Kasumi-1 (cell line): ENCODE results near the gene BLOC1S1.
"Not testable (repeated sequence)": the region's sequence is repeated elsewhere in the genome, so short reads cannot be mapped to it uniquely, and the experiment has no call there.

Source experiments
- DNase-seq, 2 experiments: peaks; one replicate each; lab custom pipeline; 2025; lab: John Stamatoyannopoulos, UW

Gene BLOC1S1

GRCh38 chr12:55745361-55746173 is 29.7 kb downstream of the BLOC1S1 start:
- DNase-seq, result no peak

- no peak for DNase-seq
Measured at GRCh38 chr12:55746174-55746912, 30.5 kb downstream of the BLOC1S1 start.

- no peak for DNase-seq
Measured at GRCh38 chr12:55746913-55747231, 31.0 kb downstream of the BLOC1S1 start.

GRCh38 chr12:55748230-55748993 is 32.6 kb downstream of the BLOC1S1 start:
- DNase-seq, result no peak

GRCh38 chr12:55755246-55755645 is 39.4 kb downstream of the BLOC1S1 start:
- DNase-seq, result no peak

- no peak for DNase-seq
Measured at GRCh38 chr12:55757701-55758100, 41.9 kb downstream of the BLOC1S1 start.

GRCh38 chr12:55758575-55758974 is 42.7 kb downstream of the BLOC1S1 start:
- not testable (repeated sequence) for DNase-seq

GRCh38 chr12:55760663-55761062 is 44.8 kb downstream of the BLOC1S1 start:
- no peak for DNase-seq

GRCh38 chr12:55762646-55763045 is 46.8 kb downstream of the BLOC1S1 start:
- no peak for DNase-seq

- DNase-seq, result no peak
Measured at GRCh38 chr12:55765736-55766290, 50.0 kb downstream of the BLOC1S1 start.

GRCh38 chr12:55767156-55767555 is 51.3 kb downstream of the BLOC1S1 start:
- DNase-seq, result no peak
